Uterus (tissue), 4 donors: ENCODE data around the gene SYMPK. TPM values are rescaled to one million over a fixed set of nuclear protein-coding genes. Genes with fewer than 3 reads are reported as not detected.

Source experiments
- DNase-seq, 2 donors: peaks; one replicate each; pipeline ENCODE4 v3.0.0-alpha.2; 2019 to 2020
- H3K27ac ChIP-seq, 2 donors: fragments of 200-600 bp; sonication (generic); 1 replicate in 1 of 2; 2 replicates in 1 of 2; pipeline ENCODE4 v1.5.1; 2016 to 2018
- H3K27me3 ChIP-seq, 2 donors: fragments of 200-600 bp; sonication (generic); one replicate each; pipeline ENCODE4 v1.5.1; 2018 to 2019; ENCODE audit warnings: control low read depth in 1 of 2
- H3K36me3 ChIP-seq, 2 donors: fragments of 200-600 bp; sonication (generic); one replicate each; pipeline ENCODE4 v1.5.1; 2019; ENCODE audit warnings: control low read depth in 1 of 2
- H3K4me1 ChIP-seq, 2 donors: fragments of 200-600 bp; sonication (generic); one replicate each; pipeline ENCODE4 v1.5.1; 2018 to 2019; ENCODE audit warnings: control low read depth in 1 of 2
- H3K4me3 ChIP-seq, 2 donors: fragments of 200-600 bp; sonication (generic); 1 replicate in 1 of 2; 2 replicates in 1 of 2; pipeline ENCODE4 v1.5.1; 2018 to 2019; ENCODE audit warnings: mild to moderate bottlenecking in 1 of 2
- H3K9me3 ChIP-seq, 2 donors: fragments of 200-600 bp; sonication (generic); one replicate each; pipeline ENCODE4 v1.5.1; 2019; ENCODE audit warnings: control low read depth in 1 of 2
- POLR2A ChIP-seq, 2 donors: fragments of 450-650 bp; IDR thresholded peaks; one replicate each; pipeline ENCODE4 v1.6.1; 2016; ENCODE audit warnings: antibody characterized with exemption in 2 of 2, mild to moderate bottlenecking in 1 of 2, moderate library complexity in 1 of 2
- intact Hi-C: fragments of 100-400 bp; cut with DNase I; formaldehyde crosslinking; loops from one replicate; pipeline ENCODE4 v1.15.1; 2023; ENCODE audit warnings: low total_unique reads
- total RNA-seq, 4 donors: library from RNA; depleted of rRNA in 3 of 4; stranded (reverse); fragments of >200 nt in 3 of 4; gene quantifications; one replicate each; pipeline versions ENCODE4 v1.1.0 to v1.2.4, GENCODE V29; 2014 to 2023
- TF ChIP-seq, protein P1 (sequence below), 4 experiments: fragments of 200-600 bp in 2 of 4; fragments of 450-650 bp in 2 of 4; sonication (generic) in 2 of 4; IDR thresholded peaks; one replicate each; pipeline ENCODE4 v1.5.1; 2016 to 2019; ENCODE audit warnings: antibody characterized with exemption in 4 of 4, mild to moderate bottlenecking in 2 of 4, moderate library complexity in 1 of 4
- donor health status: DM: yes; HTN: yes; CAD: no.

Gene SYMPK
- total RNA-seq, 4 donors from 2014 or later: 32.0 to 72.6 (median 46.4) TPM

DNA sequence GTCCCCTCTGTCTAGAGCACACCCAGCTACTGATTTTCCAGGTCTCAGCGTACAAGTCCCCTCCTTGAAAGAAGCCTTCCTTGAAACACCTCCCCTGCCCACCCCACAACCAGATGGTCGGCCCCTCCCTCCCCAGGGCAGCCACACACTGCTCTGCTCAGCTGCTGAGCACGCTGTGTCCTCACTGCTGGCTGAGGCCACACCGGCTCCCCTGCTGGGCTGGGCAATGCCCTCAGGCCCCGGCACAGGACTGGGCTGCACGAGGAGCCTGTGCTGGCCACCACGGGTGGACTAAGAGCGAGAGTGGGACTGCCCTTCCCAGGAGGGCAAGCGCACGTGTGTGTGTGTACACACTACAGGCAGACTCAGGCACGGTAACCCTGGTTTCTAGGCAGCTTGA is 36.0 kb downstream of the SYMPK start:
- Histone ChIP-seq H3K36me3 (no peaks in the 10 kb centered on the region), H3K4me3 (no peak overlapping the region), H3K4me1 (no peaks in the 10 kb centered on the region), H3K27ac (no peak overlapping the region), H3K27me3 (no peaks in the 10 kb centered on the region), H3K9me3 (no peaks in the 10 kb centered on the region)
- no peak for DNase-seq
- TF ChIP-seq, protein P1, sequence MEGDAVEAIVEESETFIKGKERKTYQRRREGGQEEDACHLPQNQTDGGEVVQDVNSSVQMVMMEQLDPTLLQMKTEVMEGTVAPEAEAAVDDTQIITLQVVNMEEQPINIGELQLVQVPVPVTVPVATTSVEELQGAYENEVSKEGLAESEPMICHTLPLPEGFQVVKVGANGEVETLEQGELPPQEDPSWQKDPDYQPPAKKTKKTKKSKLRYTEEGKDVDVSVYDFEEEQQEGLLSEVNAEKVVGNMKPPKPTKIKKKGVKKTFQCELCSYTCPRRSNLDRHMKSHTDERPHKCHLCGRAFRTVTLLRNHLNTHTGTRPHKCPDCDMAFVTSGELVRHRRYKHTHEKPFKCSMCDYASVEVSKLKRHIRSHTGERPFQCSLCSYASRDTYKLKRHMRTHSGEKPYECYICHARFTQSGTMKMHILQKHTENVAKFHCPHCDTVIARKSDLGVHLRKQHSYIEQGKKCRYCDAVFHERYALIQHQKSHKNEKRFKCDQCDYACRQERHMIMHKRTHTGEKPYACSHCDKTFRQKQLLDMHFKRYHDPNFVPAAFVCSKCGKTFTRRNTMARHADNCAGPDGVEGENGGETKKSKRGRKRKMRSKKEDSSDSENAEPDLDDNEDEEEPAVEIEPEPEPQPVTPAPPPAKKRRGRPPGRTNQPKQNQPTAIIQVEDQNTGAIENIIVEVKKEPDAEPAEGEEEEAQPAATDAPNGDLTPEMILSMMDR (IDR thresholded peaks at IDR 0.05): no peak
- TF ChIP-seq POLR2A (IDR thresholded peaks at IDR 0.05): no peak
- intact Hi-C loops: no loop called here

DNA sequence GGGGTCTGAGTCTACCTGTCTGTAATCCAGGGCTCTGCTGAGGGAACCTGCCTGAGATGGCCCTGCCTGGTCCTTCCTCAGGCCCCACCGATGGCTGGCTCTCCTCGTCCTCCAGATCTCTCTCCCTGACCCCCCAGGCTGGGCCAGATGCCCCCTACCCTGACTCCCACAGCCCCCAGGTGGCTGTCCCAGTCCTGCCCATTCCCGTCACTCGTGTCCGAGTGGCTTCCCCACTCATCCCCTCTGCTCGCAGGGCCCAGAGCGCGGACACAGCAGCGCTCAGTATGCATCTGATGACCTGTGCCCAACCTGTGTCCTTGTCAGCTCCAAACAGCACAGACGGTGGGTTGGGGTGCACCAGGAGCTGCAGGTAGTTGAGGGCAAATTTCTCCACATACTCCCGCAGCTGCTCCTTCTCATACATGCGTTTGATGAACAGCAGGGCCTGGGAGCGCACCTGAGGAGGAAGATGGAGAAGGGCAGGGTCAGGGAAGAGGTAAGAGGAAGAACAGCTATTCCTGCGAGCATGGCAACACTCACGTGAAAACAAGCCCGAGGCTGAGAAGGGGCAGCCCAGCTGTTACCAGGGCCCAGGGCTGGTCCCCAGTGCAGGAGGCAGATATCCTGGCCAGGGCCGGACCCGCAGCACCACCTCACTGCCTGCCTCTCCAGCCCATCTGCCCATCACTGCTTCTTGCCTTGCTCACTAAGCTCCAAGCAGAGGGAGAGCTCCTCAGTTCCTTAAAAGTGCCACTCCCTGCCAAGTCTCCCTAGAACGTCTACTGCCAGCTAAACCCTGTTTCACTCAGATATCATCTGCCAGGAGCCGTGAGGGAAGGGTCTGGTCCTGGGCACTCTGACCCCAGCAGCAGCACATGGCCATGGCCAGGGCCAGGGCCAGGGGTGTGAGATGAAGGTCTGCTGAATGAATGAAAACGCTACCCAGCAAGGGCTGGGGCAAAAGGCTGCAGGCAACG is 36.7 kb downstream of the SYMPK start:
- no peak overlapping the region for H3K4me3 ChIP-seq
- no peaks in the 10 kb centered on the region for H3K36me3 ChIP-seq
- H3K9me3 ChIP-seq: no peaks in the 10 kb centered on the region
- H3K4me1 ChIP-seq: no peaks in the 10 kb centered on the region
- intact Hi-C loops: no loop called here
- no peak for DNase-seq
- TF ChIP-seq, protein P1 (IDR thresholded peaks at IDR 0.05): no peak
- no peak for TF ChIP-seq POLR2A (IDR thresholded peaks at IDR 0.05)
- no peaks in the 10 kb centered on the region for H3K27me3 ChIP-seq
- no peak overlapping the region for H3K27ac ChIP-seq

DNA sequence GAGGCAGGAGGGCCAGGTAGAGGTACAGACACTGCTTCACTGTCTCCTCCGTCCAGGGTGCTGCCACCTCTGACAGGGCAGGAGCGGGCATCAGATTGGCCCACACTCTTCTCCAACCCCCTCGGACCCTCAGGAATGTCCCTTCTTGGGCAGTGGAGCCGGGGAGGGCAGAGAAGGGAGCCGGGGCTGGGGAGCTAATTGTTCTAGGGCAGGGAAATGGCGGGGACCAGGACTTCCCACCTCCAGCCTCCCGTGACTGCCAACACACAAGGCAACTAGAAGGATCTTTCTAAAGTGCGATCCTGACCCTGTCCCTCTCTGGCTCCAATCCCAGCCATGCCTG is 37.7 kb downstream of the SYMPK start:
- no peaks in the 10 kb centered on the region for H3K4me1 ChIP-seq
- H3K36me3 ChIP-seq: no peaks in the 10 kb centered on the region
- H3K4me3 ChIP-seq: no peak overlapping the region
- TF ChIP-seq, protein P1 (IDR thresholded peaks at IDR 0.05): no peak
- no peak for TF ChIP-seq POLR2A (IDR thresholded peaks at IDR 0.05)
- H3K9me3 ChIP-seq: no peaks in the 10 kb centered on the region
- no peaks in the 10 kb centered on the region for H3K27me3 ChIP-seq
- no peak for DNase-seq
- H3K27ac ChIP-seq: no peak overlapping the region
- intact Hi-C loops: no loop called here

DNA sequence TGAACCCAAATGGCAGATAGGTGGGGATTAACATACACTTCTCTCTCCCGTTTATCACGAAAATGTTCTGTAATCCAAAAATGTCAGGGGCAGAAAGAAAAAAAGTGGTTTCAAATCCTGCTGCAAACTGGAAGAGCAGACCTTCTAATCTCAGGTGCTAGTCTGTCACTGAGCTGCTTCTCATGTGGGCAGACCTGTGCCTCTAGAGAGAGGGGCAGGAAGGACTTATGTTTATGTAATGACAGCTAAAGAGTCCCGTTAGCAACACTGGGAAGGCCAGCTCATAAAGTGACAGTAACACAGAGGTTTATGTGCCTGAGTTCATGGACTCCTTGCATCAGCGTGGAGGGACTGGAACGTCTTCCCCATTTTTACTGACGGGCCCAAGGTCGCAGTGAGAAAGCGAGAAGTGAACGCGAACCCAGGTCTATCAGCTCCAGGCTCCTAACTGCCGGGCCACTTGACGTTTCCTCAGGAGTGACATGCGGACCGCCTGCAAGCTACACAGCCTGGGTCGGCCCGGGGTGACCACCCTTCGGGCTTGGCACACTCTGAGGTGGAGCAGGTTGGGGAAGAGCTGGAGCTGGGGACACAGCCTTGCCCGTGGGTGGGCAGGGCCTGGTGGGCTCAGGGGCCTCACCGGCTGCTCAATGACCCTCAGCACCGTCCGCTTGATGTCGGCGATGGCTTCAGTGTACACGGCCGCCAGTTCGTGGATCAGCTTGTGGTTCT is 38.2 kb downstream of the SYMPK start:
- Histone ChIP-seq H3K4me1 (no peaks in the 10 kb centered on the region), H3K27ac (no peak overlapping the region), H3K36me3 (no peaks in the 10 kb centered on the region), H3K4me3 (no peak overlapping the region), H3K27me3 (no peaks in the 10 kb centered on the region), H3K9me3 (no peaks in the 10 kb centered on the region)
- DNase-seq: no peak
- intact Hi-C loops: no loop called here
- TF ChIP-seq, protein P1 (IDR thresholded peaks at IDR 0.05): no peak
- no peak for TF ChIP-seq POLR2A (IDR thresholded peaks at IDR 0.05)

DNA sequence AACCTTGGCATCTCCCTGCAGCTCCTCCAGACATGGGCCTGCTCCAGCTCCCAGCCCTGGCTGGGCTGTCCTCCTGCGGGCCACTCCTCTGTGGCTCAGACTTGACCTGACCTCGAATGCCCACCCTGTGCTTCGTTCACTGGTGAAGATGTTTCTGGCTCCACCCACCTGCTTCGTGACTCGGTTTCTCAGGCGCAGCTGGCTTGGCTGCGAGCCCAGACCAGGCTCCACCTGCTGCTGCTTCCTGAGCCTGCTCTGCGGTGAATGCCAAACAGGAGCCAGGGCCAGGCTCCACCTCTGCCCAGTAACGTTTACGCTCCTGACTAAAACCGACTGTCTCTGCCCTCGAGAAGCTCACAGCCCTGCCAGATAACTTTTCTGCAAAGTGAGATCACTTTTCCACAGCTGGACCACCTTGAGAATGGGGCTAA is 38.9 kb downstream of the SYMPK start:
- no peaks in the 10 kb centered on the region for H3K36me3 ChIP-seq
- no peaks in the 10 kb centered on the region for H3K4me1 ChIP-seq
- no peak overlapping the region for H3K27ac ChIP-seq
- no peak for DNase-seq
- no peaks in the 10 kb centered on the region for H3K27me3 ChIP-seq
- no peak overlapping the region for H3K4me3 ChIP-seq
- TF ChIP-seq, protein P1 (IDR thresholded peaks at IDR 0.05): no peak
- TF ChIP-seq POLR2A (IDR thresholded peaks at IDR 0.05): no peak
- intact Hi-C loops: no loop called here
- H3K9me3 ChIP-seq: no peaks in the 10 kb centered on the region
